GM12878 (cell line): ENCODE data around the gene KIF20A. TPM values are rescaled to one million over a fixed set of nuclear protein-coding genes. Genes with fewer than 3 reads are reported as not detected.

Experiments
- ATAC-seq: fragments of 200-7000 bp; cut with Tn5 transposase; 3 replicates; pipeline ENCODE4 v1.9.1; 2020; ENCODE audit warnings: mild to moderate bottlenecking, moderate library complexity
- BruUV-seq: library from RNA; stranded (reverse); fragments of 400-500 nt; replicated peaks from 2 replicates; lab custom pipeline; 2021; lab: Mats Ljungman, UMichigan
- CTCF ChIA-PET: fragments of 300-600 bp; sonication (Branson Sonifier 250); formaldehyde crosslinking; extraction: SDS; loops from one replicate; lab custom pipeline; 2021; ENCODE audit warnings: inconsistent platforms; lab: Yijun Ruan, JAX
- POLR2A ChIA-PET: fragments of 350-600 bp; formaldehyde crosslinking; extraction: SDS; loops from one replicate; lab custom pipeline; 2021; ENCODE audit warnings: inconsistent platforms; lab: Charles Lee
- RAD21 ChIA-PET: fragments of 300-600 bp; sonication (Branson Sonifier 250); formaldehyde crosslinking; loops from one replicate; lab custom pipeline; 2023; ENCODE audit warnings: antibody characterized with exemption; ENCODE audit not compliant: unreplicated experiment; lab: Charles Lee
- SMC1A ChIA-PET: fragments of 300-600 bp; sonication (Branson Sonifier 250); formaldehyde crosslinking; loops from one replicate; lab custom pipeline; 2023; ENCODE audit not compliant: unreplicated experiment, uncharacterized antibody; lab: Charles Lee
- DNase-seq: peaks from one replicate; pipeline ENCODE4 v3.0.0-alpha.2; 2011; ENCODE audit warnings: low read depth, low spot score
- FAIRE-seq: peaks from 3 replicates; lab custom pipeline; 2011; peaks lifted over from hg19 to GRCh38; lab: Jason Lieb, UNC
- H2AFZ ChIP-seq: 2 replicates; pipeline ENCODE4 v1.6.0; 2011; ENCODE audit warnings: low read depth, low read length, control low read depth; ENCODE audit not compliant: control insufficient read depth
- H3K27ac ChIP-seq: 2 replicates; pipeline ENCODE4 v1.5.1; 2011; ENCODE audit warnings: control low read depth; ENCODE audit not compliant: control insufficient read depth, insufficient read depth
- H3K27me3 ChIP-seq, 2 experiments: replicated peaks in 1 of 2; 2 replicates each; pipeline versions ENCODE4 v1.6.0 to v1.6.1; 2011; ENCODE audit warnings: low read length in 1 of 2; ENCODE audit not compliant: control insufficient read depth in 2 of 2, insufficient read depth in 2 of 2
- H3K36me3 ChIP-seq, 2 experiments: 2 replicates each; pipeline ENCODE4 v1.5.1; 2011; ENCODE audit warnings: low read length in 1 of 2; ENCODE audit not compliant: control insufficient read depth in 2 of 2, insufficient read depth in 2 of 2
- H3K4me1 ChIP-seq: 2 replicates; pipeline ENCODE4 v1.6.1; 2011; ENCODE audit warnings: mild to moderate bottlenecking, low read length, moderate library complexity, mixed read lengths; ENCODE audit not compliant: control insufficient read depth, insufficient read depth
- H3K4me2 ChIP-seq: 2 replicates; pipeline ENCODE4 v1.6.0; 2011; ENCODE audit warnings: control low read depth; ENCODE audit not compliant: control insufficient read depth, insufficient read depth
- H3K4me3 ChIP-seq: fragments of 200-600 bp; sonication (generic); 2 replicates; pipeline ENCODE4 v1.5.1; 2016
- H3K79me2 ChIP-seq: 2 replicates; pipeline ENCODE4 v1.6.0; 2011; ENCODE audit warnings: low read length; ENCODE audit not compliant: control insufficient read depth, insufficient read depth
- H3K9ac ChIP-seq: 2 replicates; pipeline ENCODE4 v1.8.0; 2011; ENCODE audit warnings: low read length, control low read depth, mixed read lengths; ENCODE audit not compliant: control insufficient read depth, insufficient read depth
- H3K9me3 ChIP-seq: replicated peaks from 3 replicates; pipeline ENCODE4 v1.5.1; 2011; ENCODE audit warnings: mild to moderate bottlenecking, low read length; ENCODE audit not compliant: control insufficient read depth, insufficient read depth
- H4K20me1 ChIP-seq: 2 replicates; pipeline ENCODE4 v1.6.0; 2011; ENCODE audit not compliant: control insufficient read depth, insufficient read depth
- DPF2 ChIP-seq: fragments of 450-650 bp; IDR thresholded peaks from 2 replicates; pipeline ENCODE4 v1.6.1; 2017; ENCODE audit warnings: mild to moderate bottlenecking
- FOS ChIP-seq: IDR thresholded peaks from 3 replicates; pipeline ENCODE4 v1.6.1; 2011; ENCODE audit warnings: borderline replicate concordance; ENCODE audit not compliant: insufficient read length; ENCODE audit errors: extremely low read depth
- SMAD1 ChIP-seq: fragments of 450-650 bp; IDR thresholded peaks from 2 replicates; pipeline ENCODE4 v1.6.1; 2018; ENCODE audit warnings: mild to moderate bottlenecking, low read depth; ENCODE audit not compliant: partially characterized antibody
- SMC3 ChIP-seq: IDR thresholded peaks from 2 replicates; pipeline ENCODE4 v1.6.1; 2011; ENCODE audit warnings: low read length, improper control_type of control experiment, borderline replicate concordance
- ZNF207 ChIP-seq: fragments of 450-650 bp; IDR thresholded peaks from 2 replicates; pipeline ENCODE4 v1.6.1; 2014; ENCODE audit warnings: antibody characterized with exemption, mild to moderate bottlenecking, borderline replicate concordance
- WGBS: methylation state at CpG from one replicate; pipeline ENCODE4 v1.1.6; 2016; ENCODE audit warnings: low lambda C conversion rate; ENCODE audit not compliant: insufficient replicate concordance, insufficient coverage; ENCODE audit errors: missing lambda C conversion rate; 5-methylcytosine and 5-hydroxymethylcytosine counted together
- in situ Hi-C: fragments of 300-500 bp; cut with MboI; formaldehyde crosslinking; loops from 9 replicates; pipeline ENCODE4 v1.14.3; 2018; ENCODE audit warnings: mixed read lengths
- intact Hi-C: fragments of 100-400 bp; cut with micrococcal nuclease; formaldehyde crosslinking; loops from one replicate; pipeline ENCODE4 v1.14.2; 2022; ENCODE audit not compliant: unreplicated experiment
- polyA plus RNA-seq, 11 experiments: library from polyadenylated mRNA; depleted of rRNA in 4 of 11; unstranded in 6 of 11; stranded (reverse) in 5 of 11; fragments of >200 nt; fragmentation: Nextera tagmentation in 4 of 11; fragmentation: Illumina TruSeq in 1 of 11; extraction: Ambion mirVana in 4 of 11; extraction: Trizol in 1 of 11; gene quantifications; 1 replicate in 1 of 11; 2 replicates in 10 of 11; pipeline versions ENCODE4 v1.2.1 to v1.2.3, GENCODE V29; 2011 to 2016; ENCODE audit warnings: inconsistent platforms in 2 of 11, missing spikeins in 2 of 11, low read depth in 1 of 11
- total RNA-seq, 4 experiments: library from RNA; depleted of rRNA in 3 of 4; stranded (reverse); fragments of >200 nt in 3 of 4; fragmentation: Illumina TruSeq in 1 of 4; extraction: Trizol in 1 of 4; gene quantifications; 2 replicates each; pipeline versions ENCODE4 v1.2.1 to v1.2.3, GENCODE V29; 2013 to 2021

KIF20A gene
- total and polyA plus RNA-seq, 10 of the 15 experiments (the other 5 are each of a cell fraction or from before 2014, with no cell fraction given): 20.7 to 61.9 (median 45.3) TPM

GRCh38 chr5:138140268-138140667 lies 38.6 kb upstream of the KIF20A start:
- H3K9ac ChIP-seq: no peak overlapping the region
- no peaks in the 10 kb centered on the region for H3K4me1 ChIP-seq
- ChIA-PET CTCF (interaction anchor here (0.6 to 1.9 kb wide), 3 partner anchors 63 to 989 kb away, joined by 3 to 8 read pairs (median 8); no protein-coding TSS in a partner anchor), SMC1A (interaction anchor here (0.7 to 1.3 kb wide), 2 partner anchors 9 to 58 kb away, joined by 3 to 5 read pairs; no protein-coding TSS in a partner anchor), RAD21 (interaction anchor here (1.2 to 1.4 kb wide), 2 partner anchors 63 to 361 kb away, joined by 3 to 4 read pairs; no protein-coding TSS in a partner anchor), POLR2A (no interaction called here)
- intact Hi-C loops (no loop called here), in situ Hi-C loops (no loop called here)
- H3K79me2 ChIP-seq: no peaks in the 10 kb centered on the region
- FAIRE-seq: no peak
- TF ChIP-seq ZNF207: no peak
- no peak for TF ChIP-seq FOS
- no peak for TF ChIP-seq DPF2
- ATAC-seq: no peak
- H3K27ac ChIP-seq: no peak overlapping the region
- no TSS peak for BruUV-seq
- H3K36me3 ChIP-seq: no peaks in the 10 kb centered on the region
- 50% methylated on average over 4 of the region's 4 CpGs for WGBS
- H3K4me2 ChIP-seq: no peak overlapping the region
- H3K9me3 ChIP-seq: no peaks in the 10 kb centered on the region
- no peaks in the 10 kb centered on the region for H4K20me1 ChIP-seq
- no peak overlapping the region for H3K4me3 ChIP-seq
- no peaks in the 10 kb centered on the region for H3K27me3 ChIP-seq
- no peak for DNase-seq
- H2AFZ ChIP-seq: no peak overlapping the region

DNA sequence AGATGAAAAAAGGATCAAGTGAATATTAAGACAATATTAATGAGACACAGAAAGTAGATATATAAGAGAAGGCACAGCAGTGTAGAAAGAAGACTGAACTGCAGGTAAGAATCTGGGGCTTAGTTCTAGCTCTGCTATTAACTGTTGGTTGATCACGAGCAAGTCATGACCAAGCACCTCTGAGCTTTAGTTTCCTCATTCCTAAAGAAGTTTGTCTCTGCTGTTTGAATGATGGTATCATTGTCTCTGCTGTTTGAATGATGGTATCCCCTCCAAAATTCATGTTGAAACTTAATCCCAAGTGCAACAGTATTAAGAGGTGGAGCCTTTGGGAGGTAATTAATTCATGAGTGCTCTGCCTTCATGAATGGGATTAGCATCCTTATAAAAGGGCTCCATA lies 37.2 kb upstream of the KIF20A start:
- WGBS: 40% methylated on average over 1 of the region's 1 CpG
- no peak for DNase-seq
- Histone ChIP-seq H3K9me3 (no peaks in the 10 kb centered on the region), H3K27ac (no peak overlapping the region), H2AFZ (no peak overlapping the region), H3K79me2 (no peaks in the 10 kb centered on the region), H3K36me3 (no peaks in the 10 kb centered on the region), H3K4me1 (no peaks in the 10 kb centered on the region), H4K20me1 (no peaks in the 10 kb centered on the region), H3K4me2 (no peak overlapping the region), H3K4me3 (no peak overlapping the region), H3K9ac (no peak overlapping the region), H3K27me3 (no peaks in the 10 kb centered on the region)
- intact Hi-C loops (no loop called here), in situ Hi-C loops (no loop called here)
- TF ChIP-seq SMC3 (no peak), SMAD1 (no peak)
- BruUV-seq: no TSS peak
- ChIA-PET POLR2A (interaction anchor here (1.3 kb wide), 1 partner anchor 60 kb away, joined by 3 read pairs; no protein-coding TSS in a partner anchor), SMC1A (no interaction called here), CTCF (interaction anchor here (1.5 kb wide), 1 partner anchor 9 kb away, joined by 5 read pairs; no protein-coding TSS in a partner anchor), RAD21 (no interaction called here)
- no peak for FAIRE-seq
- ATAC-seq: no peak
